ENCODE data around the gene NKPD1.

- TF ChIP-seq POLR2AphosphoS5 (IDR thresholded peaks at IDR 0.05) (no peak), CTCF (IDR thresholded peaks at IDR 0.05) (no peak), POLR2A (IDR thresholded peaks at IDR 0.05) (no peak)
Measured at GRCh38 chr19:45180936-45181335, 20.2 kb upstream of the NKPD1 start.

Data from breast epithelium (tissue), 3 donors.